GM21619 (cell line): ENCODE data around the gene RARS2.
"Not testable (repeated sequence)": the region's sequence is repeated elsewhere in the genome, so short reads cannot be mapped to it uniquely, and the experiment has no call there.

ENCODE experiments used
- ATAC-seq: cut with Tn5 transposase; IDR thresholded peaks from one replicate; pipeline ENCODE4 v1.9.1; 2021; ENCODE audit not compliant: unreplicated experiment

The RARS2 gene

GRCh38 chr6:87589693-87590416 lies at the start of gene RARS2, which contains the start of gene ORC3:
TSS of gene RARS2 (minus strand) at chr6:87589987. CDS start at chr6:87589957, 30 bp downstream.
TSS of gene ORC3 (plus strand) at chr6:87590135. CDS start at chr6:87590169, 34 bp downstream.
- peak; percentile 100 for ATAC-seq

- ATAC-seq: no peak
These were observed 49.6 kb upstream of the RARS2 start for GRCh38 chr6:87639373-87639772.

GRCh38 chr6:87637106-87637505 lies 47.3 kb upstream of the RARS2 start:
- no peak for ATAC-seq

- no peak for ATAC-seq
These were observed 46.5 kb upstream of the RARS2 start for GRCh38 chr6:87636315-87636714.

GRCh38 chr6:87633851-87634250 lies 44.1 kb upstream of the RARS2 start:
- no peak for ATAC-seq

- no peak for ATAC-seq
These were observed 41.0 kb upstream of the RARS2 start for GRCh38 chr6:87630746-87631145.

GRCh38 chr6:87628881-87629280 lies 39.1 kb upstream of the RARS2 start:
- ATAC-seq: no peak

- ATAC-seq: no peak
These were observed 38.6 kb upstream of the RARS2 start for GRCh38 chr6:87628424-87628823.

- ATAC-seq: no peak
These were observed 33.5 kb upstream of the RARS2 start for GRCh38 chr6:87623248-87623647.

- no peak for ATAC-seq
These were observed 28.7 kb upstream of the RARS2 start for GRCh38 chr6:87618531-87618930.

GRCh38 chr6:87617405-87617804 lies 27.6 kb upstream of the RARS2 start:
- no peak for ATAC-seq

- ATAC-seq: not testable (repeated sequence)
These were observed 23.2 kb upstream of the RARS2 start for GRCh38 chr6:87613018-87613417.

GRCh38 chr6:87608802-87609201 lies 19.0 kb upstream of the RARS2 start:
- ATAC-seq: no peak

GRCh38 chr6:87606199-87606598 lies 16.4 kb upstream of the RARS2 start:
- ATAC-seq: no peak

- no peak for ATAC-seq
These were observed 10.8 kb upstream of the RARS2 start for GRCh38 chr6:87600576-87600975.

GRCh38 chr6:87590990-87591389 lies 1.2 kb upstream of the RARS2 start:
- no peak for ATAC-seq

GRCh38 chr6:87590417-87590880 lies 662 bp upstream of the RARS2 start:
- ATAC-seq: no peak

GRCh38 chr6:87588756-87589407 lies 905 bp downstream of the RARS2 start:
- ATAC-seq: no peak

- no peak for ATAC-seq
These were observed 3.3 kb downstream of the RARS2 start for GRCh38 chr6:87586371-87587077.

GRCh38 chr6:87583822-87584221 lies 6.0 kb downstream of the RARS2 start:
- no peak for ATAC-seq

GRCh38 chr6:87575423-87575822 lies 14.4 kb downstream of the RARS2 start:
- ATAC-seq: no peak
